ENCODE data around the gene TTLL5. TPM values are rescaled to one million over a fixed set of nuclear protein-coding genes. Genes with fewer than 3 reads are reported as not detected.
A peak's percentile ranks its signal among the peaks of the same experiment; 100 is the strongest.

The TTLL5 gene
- total and polyA plus RNA-seq, 2 of the 13 experiments (the other 11 are each of a cell fraction or from before 2014, with no cell fraction given), result 11.8 to 18.8 TPM

DNA sequence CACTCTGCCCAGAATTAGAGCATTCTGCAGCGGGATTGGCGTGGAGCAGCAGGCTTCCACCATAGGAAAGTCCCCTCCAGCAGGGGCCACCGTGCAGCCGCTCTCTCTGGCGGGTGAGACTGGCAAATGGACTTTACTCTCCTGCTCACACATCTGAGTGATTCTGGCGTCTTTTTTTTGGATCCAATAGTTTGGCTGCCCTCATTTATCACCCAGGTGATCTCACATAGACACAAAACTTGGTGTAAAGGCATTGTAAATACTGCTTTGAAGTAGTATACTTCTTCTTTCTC, 190.5 kb downstream of the TTLL5 start:
- no peak overlapping the region for H3K27ac ChIP-seq (ENCODE audit: extremely low read length, insufficient read depth, low read length)
- in situ Hi-C loops (cut with HindIII; ENCODE audit: extremely low pct_ligation_motif_present, low pct_unique_long_range_greater_than_20kb) (no loop called here), intact Hi-C loops (cut with micrococcal nuclease; ENCODE audit: unreplicated experiment) (no loop called here)
- TF ChIP-seq, protein P1, sequence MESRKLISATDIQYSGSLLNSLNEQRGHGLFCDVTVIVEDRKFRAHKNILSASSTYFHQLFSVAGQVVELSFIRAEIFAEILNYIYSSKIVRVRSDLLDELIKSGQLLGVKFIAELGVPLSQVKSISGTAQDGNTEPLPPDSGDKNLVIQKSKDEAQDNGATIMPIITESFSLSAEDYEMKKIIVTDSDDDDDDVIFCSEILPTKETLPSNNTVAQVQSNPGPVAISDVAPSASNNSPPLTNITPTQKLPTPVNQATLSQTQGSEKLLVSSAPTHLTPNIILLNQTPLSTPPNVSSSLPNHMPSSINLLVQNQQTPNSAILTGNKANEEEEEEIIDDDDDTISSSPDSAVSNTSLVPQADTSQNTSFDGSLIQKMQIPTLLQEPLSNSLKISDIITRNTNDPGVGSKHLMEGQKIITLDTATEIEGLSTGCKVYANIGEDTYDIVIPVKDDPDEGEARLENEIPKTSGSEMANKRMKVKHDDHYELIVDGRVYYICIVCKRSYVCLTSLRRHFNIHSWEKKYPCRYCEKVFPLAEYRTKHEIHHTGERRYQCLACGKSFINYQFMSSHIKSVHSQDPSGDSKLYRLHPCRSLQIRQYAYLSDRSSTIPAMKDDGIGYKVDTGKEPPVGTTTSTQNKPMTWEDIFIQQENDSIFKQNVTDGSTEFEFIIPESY (CRISPR knock-in tag; IDR thresholded peaks at IDR 0.05), result peak; percentile 87
- no peak for TF ChIP-seq GFI1 (CRISPR knock-in tag; IDR thresholded peaks at IDR 0.05; ENCODE audit: borderline replicate concordance)
- ChIA-PET CTCF (ENCODE audit: low intra/inter-chr PET ratio, low total read pairs) (no interaction called here), POLR2A (no interaction called here)
- ATAC-seq (no peak), DNase-seq (ENCODE audit: low spot score) (no peak), FAIRE-seq (no peak)
- BruUV-seq (replicated peaks), result no TSS peak
- H3K4me2 ChIP-seq (ENCODE audit: low read depth, low read length), result no peak overlapping the region
- H4K20me1 ChIP-seq (ENCODE audit: insufficient read depth, low read length), result no peaks in the 10 kb centered on the region
- WGBS (ENCODE audit: low lambda C conversion rate), result 86% methylated on average over 6 of the region's 6 CpGs
- no peaks in the 10 kb centered on the region for H3K9me3 ChIP-seq (ENCODE audit: low read length)
- H2AFZ ChIP-seq (ENCODE audit: low read length), result no peak overlapping the region
- H3K4me1 ChIP-seq (ENCODE audit: insufficient read depth, low read length), result peaks cover 7% of the 10 kb centered on the region; the same call in 1 of the 2 replicates
- H3K4me3 ChIP-seq (replicated peaks in 1 of 3; ENCODE audit: insufficient read depth in 1 of 3, low read depth in 2 of 3, low read length in 3 of 3), result no peak overlapping the region
- no peaks in the 10 kb centered on the region; a peak in 1 of 5 replicates for H3K36me3 ChIP-seq (replicated peaks in 1 of 2; ENCODE audit: control insufficient read depth in 1 of 2, insufficient read depth in 2 of 2, low read length in 2 of 2)
- no peaks in the 10 kb centered on the region for H3K27me3 ChIP-seq (ENCODE audit: control insufficient read depth in 1 of 2, insufficient read depth in 2 of 2, low read length in 2 of 2)
- H3K79me2 ChIP-seq (ENCODE audit: insufficient read depth, low read length), result no peaks in the 10 kb centered on the region
- H3K9ac ChIP-seq (ENCODE audit: insufficient read depth, low read depth, low read length), result no peak overlapping the region

DNA sequence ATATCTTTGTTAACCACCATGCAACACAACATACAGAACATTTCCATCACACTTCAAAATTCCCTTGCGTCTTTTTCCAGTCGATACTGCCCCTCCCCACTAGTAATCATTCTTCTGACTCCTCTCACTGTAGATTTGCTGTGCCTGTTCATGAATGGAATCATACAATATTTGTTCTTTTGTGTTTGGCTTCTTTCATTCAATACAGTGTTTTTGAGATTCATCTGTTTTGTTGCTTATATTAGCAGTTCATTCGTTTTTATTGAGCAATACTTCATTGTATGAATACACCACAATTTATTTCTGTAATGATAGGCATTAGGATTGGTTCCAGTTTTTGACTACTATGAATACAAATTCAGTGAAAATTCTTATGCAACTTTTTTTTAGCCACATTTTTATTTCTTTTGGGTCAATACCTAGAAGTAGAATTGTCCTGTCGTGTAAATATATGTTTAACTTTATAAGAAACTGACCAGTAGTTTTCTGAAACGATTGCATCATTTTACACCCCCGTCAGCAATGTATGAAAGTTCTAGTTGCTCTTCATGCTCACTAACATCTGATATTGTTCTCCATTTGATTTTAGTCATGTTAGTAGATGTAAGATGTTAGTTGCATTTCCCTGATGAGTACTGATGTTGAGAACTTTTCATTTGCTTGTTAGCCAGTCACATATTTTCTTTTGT, 193.2 kb downstream of the TTLL5 start:
- DNase-seq (ENCODE audit: low spot score) (no peak), FAIRE-seq (no peak), ATAC-seq (no peak)
- intact Hi-C loops (cut with micrococcal nuclease; ENCODE audit: unreplicated experiment) (no loop called here), in situ Hi-C loops (cut with HindIII; ENCODE audit: extremely low pct_ligation_motif_present, low pct_unique_long_range_greater_than_20kb) (no loop called here)
- POLR2A ChIA-PET, result no interaction called here
- no peak overlapping the region for H3K4me2 ChIP-seq (ENCODE audit: low read depth, low read length)
- H3K36me3 ChIP-seq (replicated peaks in 1 of 2; ENCODE audit: control insufficient read depth in 1 of 2, insufficient read depth in 2 of 2, low read length in 2 of 2), result no peaks in the 10 kb centered on the region
- no peak overlapping the region for H3K9ac ChIP-seq (ENCODE audit: insufficient read depth, low read depth, low read length)
- no peaks in the 10 kb centered on the region for H4K20me1 ChIP-seq (ENCODE audit: insufficient read depth, low read length)
- BruUV-seq (replicated peaks), result no TSS peak
- no peaks in the 10 kb centered on the region for H3K27me3 ChIP-seq (ENCODE audit: control insufficient read depth in 1 of 2, insufficient read depth in 2 of 2, low read length in 2 of 2)
- peak; percentile 7; the same call in 1 of the 2 replicates for TF ChIP-seq ATF7 (IDR thresholded peaks at IDR 0.05)
- TF ChIP-seq ATF7 (CRISPR knock-in tag; IDR thresholded peaks at IDR 0.05), result no peak
- 0 out of 2 replicates have a peak, but pooled peaks have one; percentile 4 for TF ChIP-seq CEBPB (IDR thresholded peaks at IDR 0.05; ENCODE audit: borderline replicate concordance, low read depth, low read length)
- TF ChIP-seq, protein P2, sequence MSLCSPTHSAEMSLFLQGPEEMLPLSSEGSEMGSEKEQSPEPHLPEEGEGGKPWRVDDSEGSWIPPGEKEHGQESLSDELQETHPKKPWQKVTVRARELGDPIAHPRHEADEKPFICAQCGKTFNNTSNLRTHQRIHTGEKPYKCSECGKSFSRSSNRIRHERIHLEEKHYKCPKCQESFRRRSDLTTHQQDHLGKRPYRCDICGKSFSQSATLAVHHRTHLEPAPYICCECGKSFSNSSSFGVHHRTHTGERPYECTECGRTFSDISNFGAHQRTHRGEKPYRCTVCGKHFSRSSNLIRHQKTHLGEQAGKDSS (CRISPR knock-in tag; IDR thresholded peaks at IDR 0.05; ENCODE audit: borderline replicate concordance, low read depth), result no peak
- no peak overlapping the region for H3K27ac ChIP-seq (ENCODE audit: extremely low read length, insufficient read depth, low read length)
- no peaks in the 10 kb centered on the region for H3K9me3 ChIP-seq (ENCODE audit: low read length)
- no peaks in the 10 kb centered on the region for H3K79me2 ChIP-seq (ENCODE audit: insufficient read depth, low read length)
- no peak overlapping the region for H3K4me3 ChIP-seq (replicated peaks in 1 of 3; ENCODE audit: insufficient read depth in 1 of 3, low read depth in 2 of 3, low read length in 3 of 3)
- CTCF ChIA-PET (ENCODE audit: low intra/inter-chr PET ratio, low total read pairs), result no interaction called here
- peaks cover 14% of the 10 kb centered on the region for H3K4me1 ChIP-seq (ENCODE audit: insufficient read depth, low read length)
- 87% methylated on average over 6 of the region's 6 CpGs for WGBS (ENCODE audit: low lambda C conversion rate)
- H2AFZ ChIP-seq (ENCODE audit: low read length), result no peak overlapping the region
